HG03095 (cell line): Measurements from ENCODE around the gene TESK2.
"Not testable (repeated sequence)": the region's sequence is repeated elsewhere in the genome, so short reads cannot be mapped to it uniquely, and the experiment has no call there.

Experiments used
- ATAC-seq: cut with Tn5 transposase; IDR thresholded peaks from one replicate; pipeline ENCODE4 v1.9.1; 2021; ENCODE audit warnings: moderate library complexity; ENCODE audit not compliant: unreplicated experiment

Gene TESK2

GRCh38 chr1:45478121-45478814, 12.7 kb downstream of the TESK2 start:
- ATAC-seq = no peak

- no peak for ATAC-seq
Observed at GRCh38 chr1:45477646-45478045, 13.3 kb downstream of the TESK2 start.

- ATAC-seq = not testable (repeated sequence)
Observed at GRCh38 chr1:45474194-45474593, 16.8 kb downstream of the TESK2 start.

GRCh38 chr1:45473302-45473701, 17.7 kb downstream of the TESK2 start:
- ATAC-seq = no peak

GRCh38 chr1:45470306-45470798, 20.6 kb downstream of the TESK2 start:
- ATAC-seq = no peak

- not testable (repeated sequence) for ATAC-seq
Observed at GRCh38 chr1:45467353-45467752, 23.6 kb downstream of the TESK2 start.

- ATAC-seq = no peak
Observed at GRCh38 chr1:45465277-45465676, 25.7 kb downstream of the TESK2 start.

- ATAC-seq = no peak
Observed at GRCh38 chr1:45458894-45459293, 32.1 kb downstream of the TESK2 start.

- ATAC-seq = no peak
Observed at GRCh38 chr1:45456531-45456930, 34.4 kb downstream of the TESK2 start.

GRCh38 chr1:45455162-45455561, 35.8 kb downstream of the TESK2 start:
- ATAC-seq = no peak

GRCh38 chr1:45454464-45454863, 36.5 kb downstream of the TESK2 start:
- ATAC-seq = no peak

- no peak for ATAC-seq
Observed at GRCh38 chr1:45452503-45452902, 38.5 kb downstream of the TESK2 start.

GRCh38 chr1:45448357-45448756, 42.6 kb downstream of the TESK2 start:
- ATAC-seq = no peak

- no peak for ATAC-seq
Observed at GRCh38 chr1:45446950-45447672, 43.9 kb downstream of the TESK2 start.

GRCh38 chr1:45446530-45446929, 44.4 kb downstream of the TESK2 start:
- no peak for ATAC-seq

- no peak for ATAC-seq
Observed at GRCh38 chr1:45444609-45445131, 46.3 kb downstream of the TESK2 start.

- ATAC-seq = no peak
Observed at GRCh38 chr1:45443580-45444446, 47.1 kb downstream of the TESK2 start.

GRCh38 chr1:45442272-45442671, 48.7 kb downstream of the TESK2 start:
- ATAC-seq = no peak

GRCh38 chr1:45437323-45437722, 53.6 kb downstream of the TESK2 start:
- no peak for ATAC-seq

GRCh38 chr1:45430490-45430889, 60.5 kb downstream of the TESK2 start:
- ATAC-seq = no peak

- no peak for ATAC-seq
Observed at GRCh38 chr1:45429561-45430159, 61.3 kb downstream of the TESK2 start.
